Mesendoderm (in vitro differentiated cells): ENCODE results near the gene PRKN.

Experiments
- DNase-seq: peaks from one replicate; pipeline ENCODE4 v3.0.0; 2013
- H2AK5ac ChIP-seq: 2 replicates; pipeline ENCODE4 v1.6.1; 2013; ENCODE audit warnings: low read length, inconsistent platforms
- H2BK120ac ChIP-seq: 2 replicates; pipeline ENCODE4 v1.6.1; 2013; ENCODE audit warnings: low read depth, mild to moderate bottlenecking, low read length, moderate library complexity, mixed read lengths
- H2BK15ac ChIP-seq: replicated peaks from 2 replicates; pipeline ENCODE4 v1.6.1; 2013; ENCODE audit warnings: low read depth, mild to moderate bottlenecking, moderate library complexity
- H2BK5ac ChIP-seq: 2 replicates; pipeline ENCODE4 v1.6.1; 2013; ENCODE audit warnings: low read length, inconsistent platforms
- H3K18ac ChIP-seq: 2 replicates; pipeline ENCODE4 v1.6.1; 2013; ENCODE audit warnings: mild to moderate bottlenecking, low read length, mixed read lengths
- H3K23ac ChIP-seq: one replicate; pipeline ENCODE4 v1.6.1; 2013; ENCODE audit warnings: low read length
- H3K27ac ChIP-seq: 2 replicates; pipeline ENCODE4 v1.5.1; 2013; ENCODE audit warnings: low read depth, mild to moderate bottlenecking, inconsistent platforms, low read length, moderate library complexity
- H3K27me3 ChIP-seq: 2 replicates; pipeline ENCODE4 v1.6.1; 2013; ENCODE audit warnings: low read length, control low read depth, mild to moderate bottlenecking, inconsistent platforms; ENCODE audit not compliant: insufficient read depth, poor library complexity
- H3K36me3 ChIP-seq: 2 replicates; pipeline ENCODE4 v1.6.1; 2013; ENCODE audit warnings: low read length, inconsistent platforms; ENCODE audit not compliant: control insufficient read depth, insufficient read depth
- H3K4ac ChIP-seq: one replicate; pipeline ENCODE4 v1.6.1; 2013; ENCODE audit warnings: low read depth, mild to moderate bottlenecking, low read length, moderate library complexity
- H3K4me1 ChIP-seq: 2 replicates; pipeline ENCODE4 v1.6.1; 2013; ENCODE audit warnings: low read depth, low read length, inconsistent platforms; ENCODE audit not compliant: control insufficient read depth
- H3K4me2 ChIP-seq: 2 replicates; pipeline ENCODE4 v1.6.1; 2013; ENCODE audit warnings: low read length
- H3K4me3 ChIP-seq: 2 replicates; pipeline ENCODE4 v1.5.1; 2013; ENCODE audit warnings: mild to moderate bottlenecking, low read length
- H3K56ac ChIP-seq: one replicate; pipeline ENCODE4 v1.6.1; 2013; ENCODE audit warnings: low read length
- H3K79me1 ChIP-seq: 2 replicates; pipeline ENCODE4 v1.6.1; 2013; ENCODE audit warnings: low read length, inconsistent platforms
- H3K79me2 ChIP-seq: 2 replicates; pipeline ENCODE4 v1.6.1; 2013; ENCODE audit warnings: mild to moderate bottlenecking, low read length; ENCODE audit not compliant: control insufficient read depth, insufficient read depth
- H3K9ac ChIP-seq: 2 replicates; pipeline ENCODE4 v1.6.1; 2013; ENCODE audit warnings: low read length, inconsistent platforms
- H4K5ac ChIP-seq: one replicate; pipeline ENCODE4 v1.6.1; 2013; ENCODE audit warnings: low read length
- H4K8ac ChIP-seq: one replicate; pipeline ENCODE4 v1.6.1; 2013; ENCODE audit warnings: low read depth, mild to moderate bottlenecking, control low read depth, low read length, moderate library complexity
- WGBS: extraction: QIAGEN DNeasy Blood & Tissue Kit; methylation state at CpG from one replicate; pipeline ENCODE4 v1.1.7; 2013; ENCODE audit warnings: low lambda C conversion rate, missing lambda C conversion rate; ENCODE audit not compliant: insufficient coverage; ENCODE audit errors: extremely low coverage; 5-methylcytosine and 5-hydroxymethylcytosine counted together

PRKN gene

DNA sequence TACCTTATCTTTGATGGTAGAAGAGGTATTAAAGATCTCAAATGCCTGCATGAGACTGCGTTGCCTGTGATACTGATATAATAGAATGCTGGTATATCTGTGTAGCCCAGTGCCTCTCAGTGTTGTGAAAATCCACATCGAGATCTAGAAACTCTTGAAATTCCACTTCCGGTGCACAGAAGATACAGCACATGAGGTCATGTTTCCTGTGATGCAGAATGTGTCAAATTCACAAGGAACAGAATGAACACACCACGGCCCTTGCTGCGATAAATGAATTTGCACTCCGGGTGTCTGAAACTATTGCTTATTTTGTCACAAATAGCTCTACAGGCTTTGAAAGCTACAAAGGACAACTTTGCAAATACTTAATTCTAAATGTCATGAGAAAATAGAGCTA lies 765.8 kb downstream of the PRKN start:
- no peak overlapping the region for H4K5ac ChIP-seq
- H3K79me1 ChIP-seq = no peaks in the 10 kb centered on the region
- DNase-seq = no peak
- H3K18ac ChIP-seq = no peak overlapping the region
- H3K4me2 ChIP-seq = no peak overlapping the region
- no peaks in the 10 kb centered on the region for H3K36me3 ChIP-seq
- no peak overlapping the region for H3K4me3 ChIP-seq
- no peaks in the 10 kb centered on the region for H3K27me3 ChIP-seq
- H4K8ac ChIP-seq = no peak overlapping the region
- no peak overlapping the region for H3K27ac ChIP-seq
- H2BK5ac ChIP-seq = no peak overlapping the region
- H3K9ac ChIP-seq = no peak overlapping the region
- WGBS = no CpG with 5 or more reads among the region's 6 CpGs
- H2BK120ac ChIP-seq = no peak overlapping the region
- H2BK15ac ChIP-seq = no peak overlapping the region
- no peak overlapping the region for H3K23ac ChIP-seq
- H3K4me1 ChIP-seq = no peaks in the 10 kb centered on the region
- no peak overlapping the region for H3K4ac ChIP-seq
- no peak overlapping the region for H3K56ac ChIP-seq
- H2AK5ac ChIP-seq = no peak overlapping the region
- H3K79me2 ChIP-seq = no peaks in the 10 kb centered on the region

DNA sequence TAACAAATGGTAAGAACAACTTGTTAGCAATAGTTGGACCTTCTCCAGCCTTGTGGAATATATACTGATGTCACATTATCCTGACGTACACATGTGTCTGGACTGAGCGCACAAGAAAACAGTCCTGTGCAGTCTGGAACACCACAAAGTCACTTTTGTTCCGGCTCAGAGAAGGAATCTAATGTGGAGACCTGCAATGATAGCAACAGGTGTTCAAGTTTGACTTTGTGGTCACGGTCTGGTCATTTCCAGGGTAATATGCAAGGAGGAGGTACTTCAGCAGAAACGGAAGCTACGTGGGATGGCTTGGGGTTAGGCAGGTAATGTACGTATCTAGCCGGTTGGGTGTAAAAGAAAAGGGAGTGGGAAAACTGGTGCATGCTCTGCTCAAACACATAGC lies 766.5 kb downstream of the PRKN start:
- Histone ChIP-seq H2BK15ac (no peak overlapping the region), H3K56ac (no peak overlapping the region), H3K27ac (no peak overlapping the region), H2AK5ac (no peak overlapping the region), H2BK5ac (no peak overlapping the region), H3K79me1 (no peaks in the 10 kb centered on the region), H3K9ac (no peak overlapping the region), H3K4me1 (no peaks in the 10 kb centered on the region), H4K8ac (no peak overlapping the region), H3K79me2 (no peaks in the 10 kb centered on the region), H3K27me3 (no peaks in the 10 kb centered on the region), H2BK120ac (no peak overlapping the region), H3K4me3 (no peak overlapping the region), H3K4me2 (no peak overlapping the region), H3K36me3 (no peaks in the 10 kb centered on the region), H3K23ac (no peak overlapping the region), H3K4ac (no peak overlapping the region), H4K5ac (no peak overlapping the region), H3K18ac (no peak overlapping the region)
- no CpG with 5 or more reads among the region's 8 CpGs for WGBS
- no peak for DNase-seq

GRCh38 chr6:161959072-161959471 lies 768.5 kb downstream of the PRKN start:
- Histone ChIP-seq H3K27me3 (no peaks in the 10 kb centered on the region), H2BK15ac (no peak overlapping the region), H3K79me2 (no peaks in the 10 kb centered on the region), H3K4ac (no peak overlapping the region), H3K23ac (no peak overlapping the region), H3K36me3 (no peaks in the 10 kb centered on the region), H4K8ac (no peak overlapping the region), H3K4me1 (no peaks in the 10 kb centered on the region), H3K27ac (no peak overlapping the region), H3K18ac (no peak overlapping the region), H2BK5ac (no peak overlapping the region), H3K4me3 (no peak overlapping the region), H3K9ac (no peak overlapping the region), H2BK120ac (no peak overlapping the region), H3K4me2 (no peak overlapping the region), H3K56ac (no peak overlapping the region), H4K5ac (no peak overlapping the region), H2AK5ac (no peak overlapping the region), H3K79me1 (no peaks in the 10 kb centered on the region)
- no peak for DNase-seq
- WGBS = no CpG with 5 or more reads among the region's 12 CpGs

- Histone ChIP-seq H2BK5ac (no peak overlapping the region), H3K23ac (no peak overlapping the region), H3K4me3 (no peak overlapping the region), H2AK5ac (no peak overlapping the region), H3K9ac (no peak overlapping the region), H3K27me3 (no peaks in the 10 kb centered on the region), H3K36me3 (no peaks in the 10 kb centered on the region), H2BK120ac (no peak overlapping the region), H3K4me1 (no peaks in the 10 kb centered on the region), H2BK15ac (no peak overlapping the region), H3K79me2 (no peaks in the 10 kb centered on the region), H3K27ac (no peak overlapping the region), H3K79me1 (no peaks in the 10 kb centered on the region), H3K4me2 (no peak overlapping the region), H4K5ac (no peak overlapping the region), H3K4ac (no peak overlapping the region), H3K18ac (no peak overlapping the region), H4K8ac (no peak overlapping the region), H3K56ac (no peak overlapping the region)
- no CpG with 5 or more reads among the region's 1 CpG for WGBS
- DNase-seq = no peak
Measured at GRCh38 chr6:161956082-161956481, 771.5 kb downstream of the PRKN start.

DNA sequence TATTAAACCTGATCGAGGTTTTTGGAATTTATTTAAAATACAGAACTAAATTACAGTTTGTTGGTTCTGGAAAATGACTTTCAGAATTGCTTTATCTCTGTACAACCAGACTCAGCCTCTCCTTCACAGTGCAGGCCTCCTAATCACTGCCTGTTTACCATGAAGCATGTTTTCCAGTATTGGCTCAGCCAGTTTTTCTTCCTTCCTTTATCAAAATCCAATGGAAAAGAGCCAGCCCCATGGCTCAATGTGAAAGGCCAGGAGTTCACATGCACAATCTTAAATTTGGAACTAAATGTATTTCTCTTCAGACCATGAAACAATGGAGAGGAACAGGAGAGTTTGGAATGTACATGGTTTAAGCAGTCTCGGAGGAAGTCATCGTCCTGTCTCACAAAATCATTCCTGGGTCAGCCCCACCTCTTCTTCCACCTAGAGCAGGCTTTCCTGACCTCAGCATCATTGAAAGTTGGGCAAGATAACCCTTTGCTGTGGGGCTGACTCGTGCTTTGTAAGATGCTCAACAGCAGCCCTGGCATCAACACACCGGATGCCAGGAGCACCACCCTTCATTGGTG lies 772.8 kb downstream of the PRKN start:
- WGBS = no CpG with 5 or more reads among the region's 5 CpGs
- H3K4me2 ChIP-seq = no peak overlapping the region

DNA sequence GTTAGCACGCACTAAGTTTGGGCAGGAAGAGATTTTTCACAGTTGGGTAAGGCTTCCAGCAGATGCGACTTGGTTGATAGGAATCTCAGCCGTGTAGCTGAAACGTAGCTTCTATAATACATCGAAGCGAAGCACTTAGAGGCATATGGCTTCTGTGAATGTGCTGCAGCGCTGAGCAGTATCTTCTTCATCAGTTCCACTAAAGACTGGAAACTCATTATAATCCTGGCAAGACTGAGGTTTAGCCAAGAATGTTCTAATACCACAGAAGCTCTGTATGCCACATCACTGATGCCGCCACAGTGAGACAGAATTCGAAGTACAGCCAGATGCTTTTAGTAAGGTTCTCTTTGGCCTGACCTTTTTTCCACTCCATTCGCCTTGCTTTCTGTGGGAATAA lies 773.5 kb downstream of the PRKN start:
- Histone ChIP-seq H3K4me2 (no peak overlapping the region), H3K79me2 (no peaks in the 10 kb centered on the region), H3K23ac (no peak overlapping the region), H3K4me1 (no peaks in the 10 kb centered on the region), H3K79me1 (no peaks in the 10 kb centered on the region), H3K18ac (no peak overlapping the region), H2BK120ac (no peak overlapping the region), H3K56ac (no peak overlapping the region), H4K5ac (no peak overlapping the region), H2AK5ac (no peak overlapping the region), H3K36me3 (no peaks in the 10 kb centered on the region), H3K4ac (no peak overlapping the region), H3K4me3 (no peak overlapping the region), H3K27me3 (no peaks in the 10 kb centered on the region), H2BK5ac (no peak overlapping the region), H2BK15ac (no peak overlapping the region), H3K9ac (no peak overlapping the region), H4K8ac (no peak overlapping the region), H3K27ac (no peak overlapping the region)
- WGBS = no CpG with 5 or more reads among the region's 10 CpGs
- no peak for DNase-seq

More for the DNA sequence above, 772.8 kb downstream of the PRKN start:
- Histone ChIP-seq H2BK5ac (no peak overlapping the region), H2BK15ac (no peak overlapping the region), H3K27me3 (no peaks in the 10 kb centered on the region), H2BK120ac (no peak overlapping the region), H3K23ac (no peak overlapping the region), H3K79me1 (no peaks in the 10 kb centered on the region), H3K4me3 (no peak overlapping the region), H4K5ac (no peak overlapping the region), H3K4me1 (no peaks in the 10 kb centered on the region), H3K56ac (no peak overlapping the region), H3K9ac (no peak overlapping the region), H4K8ac (no peak overlapping the region), H3K36me3 (no peaks in the 10 kb centered on the region), H3K79me2 (no peaks in the 10 kb centered on the region), H3K18ac (no peak overlapping the region), H3K4ac (no peak overlapping the region), H2AK5ac (no peak overlapping the region), H3K27ac (no peak overlapping the region)
- no peak for DNase-seq
